ENCODE data around the gene LIPF.
"Not testable (repeated sequence)": the region's sequence is repeated elsewhere in the genome, so short reads cannot be mapped to it uniquely, and the experiment has no call there.

The LIPF gene

DNA sequence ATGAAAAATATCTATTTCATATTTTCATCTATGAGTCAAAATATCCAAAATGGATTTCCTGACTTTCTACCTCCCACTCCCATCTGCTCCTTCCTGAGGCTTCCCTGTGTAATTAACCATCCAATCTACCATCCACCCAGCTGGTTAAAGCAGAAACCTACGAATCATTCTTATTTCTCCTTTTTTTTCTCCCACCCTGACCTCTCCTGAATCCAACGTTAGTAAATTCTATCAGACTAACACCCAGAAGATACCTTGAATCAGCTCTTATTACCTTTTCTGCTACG lies 3.7 kb upstream of the LIPF start:
- H3K27ac Mint-ChIP-seq = no peak overlapping the region

DNA sequence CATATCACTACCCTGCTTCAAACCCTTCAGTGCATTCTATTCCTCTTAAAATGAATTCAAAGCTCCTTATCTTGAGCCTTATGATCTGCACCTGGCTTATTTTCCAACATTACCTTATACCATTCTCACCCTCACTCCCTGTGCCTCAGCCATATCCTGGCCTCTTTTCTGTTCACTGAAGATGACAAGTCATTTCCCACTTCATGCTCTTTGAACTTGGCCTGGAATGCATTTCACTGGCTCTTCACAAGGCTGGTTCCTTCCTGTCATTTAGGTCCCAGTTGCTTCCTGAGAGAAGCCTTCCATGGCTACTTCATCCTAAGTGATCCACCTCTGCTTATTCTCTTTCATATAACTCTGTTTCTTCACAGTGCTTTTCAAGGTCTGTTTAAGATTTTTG lies 3.2 kb upstream of the LIPF start:
- no peaks in the 10 kb centered on the region for H3K9me3 Mint-ChIP-seq
- H3K27ac Mint-ChIP-seq = no peak overlapping the region
- peaks cover 9% of the 10 kb centered on the region for H3K27me3 Mint-ChIP-seq
- no peak overlapping the region for H3K4me3 Mint-ChIP-seq
- H3K4me1 Mint-ChIP-seq (ENCODE audit: low read depth) = no peaks in the 10 kb centered on the region
- no peaks in the 10 kb centered on the region for H3K36me3 Mint-ChIP-seq (ENCODE audit: low read depth)

More for the DNA sequence above, 3.7 kb upstream of the LIPF start:
- H3K4me1 Mint-ChIP-seq (ENCODE audit: low read depth) = no peaks in the 10 kb centered on the region
- peaks cover 9% of the 10 kb centered on the region for H3K27me3 Mint-ChIP-seq
- H3K9me3 Mint-ChIP-seq = no peaks in the 10 kb centered on the region
- no peak overlapping the region for H3K4me3 Mint-ChIP-seq
- no peaks in the 10 kb centered on the region for H3K36me3 Mint-ChIP-seq (ENCODE audit: low read depth)

DNA sequence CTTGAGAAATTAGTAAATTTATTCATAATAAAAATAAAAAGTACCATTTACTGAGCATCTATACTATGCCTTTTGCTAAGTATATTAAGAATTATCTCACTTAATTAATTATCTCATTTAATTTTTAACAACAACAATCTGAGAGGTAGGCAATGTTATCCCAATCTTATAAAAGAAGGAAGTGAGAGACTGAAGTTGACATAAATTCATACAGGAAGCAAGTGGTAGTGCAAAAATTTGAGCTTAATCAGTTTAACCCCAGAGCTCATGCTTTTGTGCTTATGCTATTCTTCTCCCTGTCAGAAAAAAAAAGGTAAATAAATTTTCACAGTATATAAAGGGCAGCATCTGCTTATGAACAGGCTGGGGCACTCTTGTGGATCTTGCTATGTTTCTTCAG lies 2.7 kb upstream of the LIPF start:
- H3K36me3 Mint-ChIP-seq (ENCODE audit: low read depth) = no peaks in the 10 kb centered on the region
- H3K4me1 Mint-ChIP-seq (ENCODE audit: low read depth) = no peaks in the 10 kb centered on the region
- H3K27me3 Mint-ChIP-seq = peaks cover 9% of the 10 kb centered on the region
- H3K4me3 Mint-ChIP-seq = no peak overlapping the region
- no peaks in the 10 kb centered on the region for H3K9me3 Mint-ChIP-seq
- no peak overlapping the region for H3K27ac Mint-ChIP-seq

DNA sequence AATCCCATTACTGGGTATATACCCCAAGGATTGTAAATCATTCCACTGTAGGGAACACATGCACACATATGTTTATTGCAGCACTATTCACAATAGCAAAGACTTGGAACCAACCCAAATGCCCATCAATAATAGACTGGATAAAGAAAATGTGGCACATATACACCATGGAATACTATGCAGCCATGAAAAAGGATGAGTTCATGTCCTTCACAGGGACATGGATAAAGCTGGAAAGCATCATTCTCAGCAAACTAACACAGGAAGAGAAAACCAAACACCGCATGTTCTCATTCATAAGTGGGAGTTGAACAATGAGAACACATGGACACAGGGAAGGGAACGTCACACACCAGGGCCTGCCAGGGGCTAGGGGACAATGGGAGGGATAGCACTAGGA lies 1.1 kb upstream of the LIPF start:
- H3K4me1 Mint-ChIP-seq (ENCODE audit: low read depth); H3K36me3 Mint-ChIP-seq (ENCODE audit: low read depth); H3K27ac Mint-ChIP-seq; H3K9me3 Mint-ChIP-seq; H3K4me3 Mint-ChIP-seq; H3K27me3 Mint-ChIP-seq: not testable (repeated sequence)

DNA sequence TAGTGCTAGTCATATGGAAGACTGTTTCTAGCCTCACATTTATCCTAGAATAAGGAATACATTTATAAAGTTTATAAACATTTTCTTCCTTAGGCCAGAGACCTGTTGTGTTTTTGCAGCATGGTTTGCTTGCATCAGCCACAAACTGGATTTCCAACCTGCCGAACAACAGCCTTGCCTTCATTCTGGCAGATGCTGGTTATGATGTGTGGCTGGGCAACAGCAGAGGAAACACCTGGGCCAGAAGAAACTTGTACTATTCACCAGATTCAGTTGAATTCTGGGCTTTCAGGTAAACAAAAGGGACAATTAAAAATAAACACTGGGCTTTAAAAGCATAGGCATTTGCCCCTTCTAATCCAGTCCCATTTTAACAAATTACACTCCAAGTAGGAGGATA lies 4.2 kb downstream of the LIPF start:
- Mint-ChIP-seq H3K9me3 (no peaks in the 10 kb centered on the region), H3K36me3 (ENCODE audit: low read depth) (no peaks in the 10 kb centered on the region), H3K27me3 (peaks cover 5% of the 10 kb centered on the region), H3K27ac (no peak overlapping the region), H3K4me1 (ENCODE audit: low read depth) (peaks cover 20% of the 10 kb centered on the region), H3K4me3 (no peak overlapping the region)

DNA sequence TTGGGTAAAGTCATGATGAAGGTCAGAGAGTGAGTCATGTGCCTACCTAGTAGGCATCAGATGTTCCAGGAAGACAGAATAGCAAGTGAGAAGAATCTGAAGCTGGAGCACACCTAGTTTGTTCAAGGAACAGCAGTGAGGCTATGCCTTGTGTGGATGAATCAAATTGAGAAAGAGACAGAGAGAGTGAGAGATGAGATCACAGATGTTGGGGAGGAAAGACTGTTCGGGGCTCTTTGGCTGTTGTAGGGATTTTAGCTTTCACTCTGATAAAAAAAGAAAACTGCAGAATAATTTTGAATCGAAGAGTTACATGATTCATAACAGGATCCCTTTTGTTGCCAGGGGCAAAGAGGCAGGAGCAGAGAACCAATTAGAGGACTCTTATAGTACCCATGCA lies 6.3 kb downstream of the LIPF start:
- H3K27ac Mint-ChIP-seq = peak overlapping the region; percentile 13
- peaks cover 14% of the 10 kb centered on the region for H3K27me3 Mint-ChIP-seq
- H3K9me3 Mint-ChIP-seq = no peaks in the 10 kb centered on the region
- no peaks in the 10 kb centered on the region for H3K36me3 Mint-ChIP-seq (ENCODE audit: low read depth)
- no peak overlapping the region for H3K4me3 Mint-ChIP-seq
- peaks cover 20% of the 10 kb centered on the region for H3K4me1 Mint-ChIP-seq (ENCODE audit: low read depth)

DNA sequence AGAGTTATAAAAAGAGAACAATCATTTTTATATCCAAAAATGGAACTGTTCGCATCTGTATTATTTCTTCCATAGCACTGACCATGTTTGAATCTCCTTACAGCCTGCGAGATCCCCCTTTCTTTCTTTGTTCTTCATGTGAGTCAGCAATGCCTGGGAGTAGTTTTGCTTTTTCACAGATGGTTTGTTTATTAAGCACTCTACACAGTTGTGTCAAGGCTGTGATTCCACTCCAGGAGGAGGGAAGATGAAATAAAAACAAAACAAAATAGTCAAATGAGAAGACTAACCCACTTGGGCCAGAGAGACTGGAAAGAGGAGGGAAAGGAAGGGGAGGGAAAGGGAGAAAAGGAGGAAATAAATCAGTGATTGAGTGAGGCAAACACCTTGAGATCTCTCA lies 7.8 kb downstream of the LIPF start:
- H3K36me3 Mint-ChIP-seq (ENCODE audit: low read depth) = no peaks in the 10 kb centered on the region
- H3K9me3 Mint-ChIP-seq = no peaks in the 10 kb centered on the region
- H3K27me3 Mint-ChIP-seq = peaks cover 14% of the 10 kb centered on the region
- no peak overlapping the region for H3K4me3 Mint-ChIP-seq
- H3K27ac Mint-ChIP-seq = no peak overlapping the region
- peaks cover 20% of the 10 kb centered on the region for H3K4me1 Mint-ChIP-seq (ENCODE audit: low read depth)

DNA sequence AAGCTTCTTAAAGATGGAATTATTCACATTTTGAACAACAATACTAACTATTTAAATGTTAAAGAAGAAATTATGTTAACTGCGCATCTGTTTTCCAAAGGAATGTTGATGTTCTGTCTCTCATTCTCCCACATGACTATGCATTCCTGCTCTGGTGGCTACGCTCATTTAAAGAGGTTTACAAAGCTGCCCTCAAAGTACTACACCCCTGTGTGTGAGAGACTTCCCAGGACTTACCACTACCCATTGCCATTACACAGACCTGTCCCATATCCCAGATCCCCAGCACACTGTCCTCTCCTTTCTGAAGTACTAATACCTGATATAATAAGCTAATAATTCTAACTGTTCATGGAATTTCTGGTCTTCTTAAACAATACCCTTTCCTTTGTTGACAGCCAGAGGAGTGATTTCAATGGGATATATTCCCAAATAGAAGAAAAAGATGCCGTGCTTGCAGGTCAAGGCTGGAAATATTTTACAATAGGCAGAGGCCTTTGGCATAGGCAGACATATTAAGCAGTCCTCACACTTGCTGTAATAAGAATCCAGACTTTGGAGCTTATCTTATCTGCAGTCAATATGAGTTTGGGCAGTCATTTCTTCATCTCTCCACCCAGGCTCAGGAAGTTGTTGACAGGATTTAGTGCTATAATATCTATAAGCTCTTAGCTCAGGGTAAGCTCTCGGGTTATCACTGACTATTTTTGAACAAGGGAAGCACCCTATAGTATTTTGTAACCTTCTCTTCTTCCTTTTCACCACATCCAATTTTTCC lies 12.2 kb downstream of the LIPF start:
- H3K4me1 Mint-ChIP-seq (ENCODE audit: low read depth) = peaks cover 5% of the 10 kb centered on the region
- no peak overlapping the region for H3K4me3 Mint-ChIP-seq
- H3K36me3 Mint-ChIP-seq (ENCODE audit: low read depth) = no peaks in the 10 kb centered on the region
- H3K27ac Mint-ChIP-seq = no peak overlapping the region
- peaks cover 10% of the 10 kb centered on the region for H3K27me3 Mint-ChIP-seq
- no peaks in the 10 kb centered on the region for H3K9me3 Mint-ChIP-seq

DNA sequence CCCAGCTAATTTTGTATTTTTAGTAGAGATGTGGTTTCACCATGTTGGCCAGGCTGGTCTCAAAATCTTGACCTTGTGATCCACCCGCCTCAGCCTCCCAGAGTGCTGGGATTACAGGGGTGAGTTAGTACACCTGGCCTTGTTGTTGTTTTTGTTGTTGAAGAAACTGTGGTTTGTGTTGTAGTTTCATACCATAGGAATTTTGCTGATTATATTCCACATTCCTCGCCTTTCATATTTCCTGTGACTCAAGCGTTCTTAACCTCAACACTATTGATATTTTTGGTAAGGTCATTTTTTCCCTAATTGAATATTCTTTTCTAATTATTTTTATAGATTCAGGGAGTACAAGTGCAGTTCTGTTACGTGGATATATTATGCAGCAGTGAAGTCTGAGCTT lies 16.7 kb downstream of the LIPF start:
- Mint-ChIP-seq H3K36me3 (ENCODE audit: low read depth) (no peaks in the 10 kb centered on the region), H3K27ac (no peak overlapping the region), H3K9me3 (no peaks in the 10 kb centered on the region), H3K27me3 (peaks cover 4% of the 10 kb centered on the region), H3K4me3 (no peak overlapping the region), H3K4me1 (ENCODE audit: low read depth) (no peaks in the 10 kb centered on the region)

DNA sequence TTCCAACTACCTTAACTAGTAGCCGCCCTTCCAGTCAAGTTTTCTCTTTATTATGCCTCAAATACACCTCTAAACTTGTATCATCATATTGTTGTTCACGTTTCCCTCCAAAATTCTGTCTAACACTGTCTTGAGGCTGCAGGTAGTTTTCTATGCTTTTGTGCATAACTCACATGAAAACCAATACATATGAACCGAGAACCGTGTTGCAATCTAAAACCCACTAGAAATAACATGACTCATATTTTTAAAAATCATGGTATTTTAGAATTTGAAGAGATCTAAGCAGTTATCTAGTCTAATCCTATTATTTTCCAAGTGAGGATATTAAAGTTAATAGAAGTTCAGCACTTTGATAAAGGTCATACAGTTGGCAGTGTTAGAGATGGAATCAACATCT lies 18.2 kb downstream of the LIPF start:
- Mint-ChIP-seq H3K4me1 (ENCODE audit: low read depth) (no peaks in the 10 kb centered on the region), H3K27ac (no peak overlapping the region), H3K9me3 (no peaks in the 10 kb centered on the region), H3K36me3 (ENCODE audit: low read depth) (no peaks in the 10 kb centered on the region), H3K27me3 (peaks cover 4% of the 10 kb centered on the region), H3K4me3 (no peak overlapping the region)

DNA sequence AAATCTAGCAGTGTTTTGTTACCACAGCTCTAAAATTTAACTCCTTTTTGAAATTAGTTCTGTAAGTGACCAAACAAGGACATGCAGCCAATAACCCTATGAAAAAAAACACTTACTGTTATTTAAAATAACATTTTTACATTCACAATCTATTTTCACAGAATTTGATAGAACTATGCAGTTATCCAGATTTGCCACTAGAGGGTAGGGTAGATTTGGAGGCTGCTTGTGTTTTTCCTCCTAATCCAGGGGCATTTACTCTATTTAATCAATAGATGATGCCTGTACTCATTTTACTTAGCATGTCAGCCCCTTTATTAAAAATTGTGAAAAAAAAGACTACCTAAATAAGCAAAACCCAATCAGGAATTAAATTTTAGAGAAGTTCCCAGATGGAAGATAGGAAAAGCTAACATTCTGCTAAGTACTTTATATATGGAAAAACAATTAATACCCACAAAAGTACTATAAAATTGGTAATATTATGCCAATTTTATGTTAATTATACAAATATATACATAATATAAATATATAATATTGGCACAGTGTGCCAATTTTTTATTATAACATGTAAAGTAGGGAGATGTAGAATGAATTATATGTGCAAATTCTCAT lies 23.7 kb downstream of the LIPF start:
- no peak overlapping the region for H3K4me3 Mint-ChIP-seq
- H3K27me3 Mint-ChIP-seq = peaks cover 10% of the 10 kb centered on the region
- H3K9me3 Mint-ChIP-seq = no peaks in the 10 kb centered on the region
- H3K4me1 Mint-ChIP-seq (ENCODE audit: low read depth) = no peaks in the 10 kb centered on the region
- H3K36me3 Mint-ChIP-seq (ENCODE audit: low read depth) = no peaks in the 10 kb centered on the region
- H3K27ac Mint-ChIP-seq = no peak overlapping the region

DNA sequence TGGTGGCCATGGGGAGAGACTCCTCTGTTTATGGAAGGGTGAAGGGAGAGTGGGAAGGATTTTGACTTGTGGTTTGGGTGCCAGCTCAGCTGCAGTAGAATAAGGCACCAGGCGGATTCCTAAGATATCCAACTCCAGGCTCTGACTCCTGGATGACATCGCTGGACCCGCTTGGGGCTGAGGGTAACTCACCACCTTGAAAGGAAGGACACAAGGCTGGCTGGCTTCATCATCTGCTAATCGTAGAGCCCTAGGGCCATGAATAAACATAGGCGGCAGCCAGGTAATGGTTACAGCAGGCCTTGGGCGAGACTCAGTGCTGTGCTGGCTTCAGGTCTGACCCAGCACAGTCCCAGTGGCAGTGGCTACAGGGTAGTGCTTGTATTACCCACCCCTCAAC lies 25.1 kb downstream of the LIPF start:
- no peak overlapping the region for H3K4me3 Mint-ChIP-seq

DNA sequence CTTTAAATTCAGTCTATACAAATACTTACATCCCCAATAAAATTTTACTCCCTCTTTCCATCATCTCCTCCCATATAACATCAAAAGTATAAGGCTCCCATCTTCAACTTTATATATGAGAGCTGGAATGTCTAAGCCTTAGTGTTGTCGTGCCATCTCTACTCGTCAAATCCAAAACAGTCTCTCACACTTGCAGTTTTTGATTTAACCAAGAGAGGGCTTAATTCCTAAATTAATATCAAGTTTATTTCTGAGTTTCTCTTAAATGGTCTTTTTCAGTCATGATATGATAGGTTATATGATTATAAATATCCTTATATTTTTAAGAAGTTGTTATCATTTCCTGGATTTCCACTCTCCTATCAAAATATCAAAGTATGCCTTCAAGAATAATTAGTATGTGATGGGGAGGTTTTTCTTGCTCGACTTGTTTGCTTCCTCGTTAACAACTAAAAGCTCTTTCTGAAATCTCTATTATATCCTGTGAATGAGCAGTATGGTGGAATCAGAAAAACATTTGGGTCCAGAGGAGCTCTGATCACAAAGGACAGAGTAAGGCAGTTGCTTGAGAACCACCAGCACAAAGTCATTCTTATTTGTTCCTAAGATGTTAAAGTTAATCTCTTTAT lies 29.3 kb downstream of the LIPF start:
- no peak overlapping the region for H3K4me3 Mint-ChIP-seq
- no peaks in the 10 kb centered on the region for H3K36me3 Mint-ChIP-seq (ENCODE audit: low read depth)
- no peaks in the 10 kb centered on the region for H3K9me3 Mint-ChIP-seq
- H3K27me3 Mint-ChIP-seq = peaks cover 12% of the 10 kb centered on the region
- H3K27ac Mint-ChIP-seq = no peak overlapping the region
- no peaks in the 10 kb centered on the region for H3K4me1 Mint-ChIP-seq (ENCODE audit: low read depth)

More for the DNA sequence above, 25.1 kb downstream of the LIPF start:
- H3K9me3 Mint-ChIP-seq = no peaks in the 10 kb centered on the region
- H3K36me3 Mint-ChIP-seq (ENCODE audit: low read depth) = no peaks in the 10 kb centered on the region
- H3K27me3 Mint-ChIP-seq = peaks cover 12% of the 10 kb centered on the region
- no peaks in the 10 kb centered on the region for H3K4me1 Mint-ChIP-seq (ENCODE audit: low read depth)
- no peak overlapping the region for H3K27ac Mint-ChIP-seq

DNA sequence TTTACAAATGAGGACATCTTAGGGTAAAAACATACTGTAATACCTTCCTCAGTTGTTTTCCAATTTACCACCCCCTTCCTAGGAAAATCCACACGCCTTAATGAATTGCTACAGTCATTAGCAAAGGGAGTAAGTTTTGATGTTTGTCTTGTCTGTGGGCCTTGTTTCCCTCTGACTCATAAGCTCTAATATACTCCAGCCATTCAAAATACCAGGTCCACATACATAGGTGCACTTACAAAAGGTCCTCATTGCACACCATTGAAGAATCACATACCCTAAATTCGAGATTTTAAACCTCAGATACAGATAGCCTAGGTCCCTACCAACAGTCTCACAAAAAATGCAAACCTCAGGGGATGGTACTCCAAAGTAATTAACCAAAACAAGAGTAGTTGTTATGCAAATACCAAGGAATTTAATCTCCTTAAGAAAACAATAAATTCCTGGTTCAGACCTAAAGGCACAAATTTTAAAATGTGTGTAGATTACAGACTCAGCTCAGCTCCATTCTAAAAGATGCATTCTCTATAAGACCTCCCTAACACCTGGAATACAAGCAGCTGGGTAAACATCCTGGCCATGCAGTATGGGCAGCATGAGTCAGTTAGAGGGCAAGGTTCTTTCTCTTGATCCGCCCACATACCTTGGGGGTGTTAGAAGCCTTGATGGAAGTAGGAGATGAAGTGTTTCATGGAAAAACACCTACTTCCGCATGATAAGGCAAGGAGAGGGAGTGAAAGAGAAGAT lies 38.8 kb downstream of the LIPF start:
- no peaks in the 10 kb centered on the region for H3K9me3 Mint-ChIP-seq
- no peak overlapping the region for H3K27ac Mint-ChIP-seq
- H3K27me3 Mint-ChIP-seq = no peaks in the 10 kb centered on the region
- no peak overlapping the region for H3K4me3 Mint-ChIP-seq
- H3K36me3 Mint-ChIP-seq (ENCODE audit: low read depth) = no peaks in the 10 kb centered on the region
- H3K4me1 Mint-ChIP-seq (ENCODE audit: low read depth) = peaks cover 25% of the 10 kb centered on the region

DNA sequence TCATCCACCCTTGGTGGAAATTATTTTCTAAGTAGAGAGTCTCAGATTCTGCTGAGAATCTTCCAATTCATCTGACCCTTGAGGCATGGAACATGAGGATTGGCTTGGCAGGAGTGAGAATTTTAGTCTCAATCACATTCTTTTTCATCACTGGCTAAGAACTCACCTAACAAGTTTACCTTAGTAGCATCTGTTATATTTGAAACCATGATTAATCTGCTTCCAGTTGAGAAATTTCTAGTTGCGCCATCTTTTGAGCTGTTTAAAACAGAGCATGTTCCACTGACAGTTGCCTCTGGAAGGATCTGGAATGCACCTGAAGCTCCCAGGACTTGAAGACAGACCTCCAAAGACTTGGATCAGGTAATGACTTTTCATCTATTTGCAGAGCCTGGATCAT lies 41.7 kb downstream of the LIPF start, which contains the start of gene LIPK:
LIPK (plus strand) TSS at position 292 of the 400 bp plus-strand sequence. CDS start 18,295 bp downstream, outside the sequence.
- Mint-ChIP-seq H3K27ac (no peak within 1 kb of the TSS), H3K27me3 (peaks cover 8% of the 10 kb centered on the region), H3K36me3 (ENCODE audit: low read depth) (no peaks in the 10 kb centered on the region), H3K4me3 (no peak within 1 kb of the TSS), H3K9me3 (no peaks in the 10 kb centered on the region), H3K4me1 (ENCODE audit: low read depth) (peaks cover 25% of the 10 kb centered on the region)

All from stimulated activated naive CD8-positive, alpha-beta T cell treated with anti-CD3 and anti-CD28 coated beads, Interleukin-15, Interleukin-2, amounts not matched to agents 100 ng/mL and 50 ng/mL, for 24 hours (primary cell).